VCaP (cell line): ENCODE data around the gene DCP1A.

Experiments
- H3K27ac ChIP-seq: fragments of 450-650 bp; 2 replicates; pipeline ENCODE4 v1.5.1; 2017
- TF ChIP-seq, protein P1 (sequence below): fragments of 450-650 bp; conservative IDR thresholded peaks from 2 replicates; pipeline ENCODE4 v1.5.1; 2017; ENCODE audit warnings: mild to moderate bottlenecking, moderate library complexity

Gene DCP1A

DNA sequence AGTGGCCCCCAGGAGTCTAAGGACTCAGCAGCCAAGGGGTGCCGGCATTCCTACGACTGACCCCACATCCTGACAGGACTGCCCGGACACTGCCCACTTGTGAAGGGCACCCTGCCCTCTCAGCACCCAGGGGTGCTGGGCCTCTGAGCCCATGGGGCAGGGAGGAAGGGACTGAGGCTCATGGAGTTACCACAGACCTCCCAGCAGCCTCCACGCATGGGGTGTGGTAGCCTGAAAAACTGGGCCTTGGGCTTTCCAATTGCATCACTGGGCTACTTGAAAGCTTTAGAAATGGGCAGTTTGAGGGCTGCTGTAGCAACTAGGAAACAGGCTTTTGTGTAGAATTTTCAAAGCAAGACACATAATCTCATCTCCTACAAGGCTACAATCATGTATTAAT is 104.7 kb downstream of the DCP1A start:
- TF ChIP-seq, protein P1, sequence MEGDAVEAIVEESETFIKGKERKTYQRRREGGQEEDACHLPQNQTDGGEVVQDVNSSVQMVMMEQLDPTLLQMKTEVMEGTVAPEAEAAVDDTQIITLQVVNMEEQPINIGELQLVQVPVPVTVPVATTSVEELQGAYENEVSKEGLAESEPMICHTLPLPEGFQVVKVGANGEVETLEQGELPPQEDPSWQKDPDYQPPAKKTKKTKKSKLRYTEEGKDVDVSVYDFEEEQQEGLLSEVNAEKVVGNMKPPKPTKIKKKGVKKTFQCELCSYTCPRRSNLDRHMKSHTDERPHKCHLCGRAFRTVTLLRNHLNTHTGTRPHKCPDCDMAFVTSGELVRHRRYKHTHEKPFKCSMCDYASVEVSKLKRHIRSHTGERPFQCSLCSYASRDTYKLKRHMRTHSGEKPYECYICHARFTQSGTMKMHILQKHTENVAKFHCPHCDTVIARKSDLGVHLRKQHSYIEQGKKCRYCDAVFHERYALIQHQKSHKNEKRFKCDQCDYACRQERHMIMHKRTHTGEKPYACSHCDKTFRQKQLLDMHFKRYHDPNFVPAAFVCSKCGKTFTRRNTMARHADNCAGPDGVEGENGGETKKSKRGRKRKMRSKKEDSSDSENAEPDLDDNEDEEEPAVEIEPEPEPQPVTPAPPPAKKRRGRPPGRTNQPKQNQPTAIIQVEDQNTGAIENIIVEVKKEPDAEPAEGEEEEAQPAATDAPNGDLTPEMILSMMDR: no peak
- H3K27ac ChIP-seq: peak overlapping the region; percentile 32; the same call in 1 of the 2 replicates

DNA sequence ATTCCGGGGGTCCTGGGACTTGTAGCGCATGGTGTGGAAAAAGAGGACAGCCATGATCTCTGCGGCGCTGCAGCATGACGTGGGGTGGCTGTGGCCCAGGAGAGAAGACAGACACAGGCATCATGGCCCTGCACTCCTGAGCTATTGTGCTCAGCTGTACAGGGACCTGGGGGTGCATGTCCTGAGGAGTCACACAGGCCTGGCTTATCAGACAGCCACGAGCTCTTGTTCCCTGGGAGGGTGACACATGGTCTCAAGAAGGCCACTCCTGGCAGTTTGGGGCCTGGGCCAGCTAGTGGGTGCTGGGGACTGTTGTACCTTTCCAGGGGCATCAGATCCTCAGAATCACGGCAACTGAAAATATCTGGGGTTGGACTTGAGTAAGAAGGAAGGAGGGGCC is 105.2 kb downstream of the DCP1A start:
- TF ChIP-seq, protein P1: no peak
- peak overlapping the region; percentile 32; the same call in 1 of the 2 replicates for H3K27ac ChIP-seq

DNA sequence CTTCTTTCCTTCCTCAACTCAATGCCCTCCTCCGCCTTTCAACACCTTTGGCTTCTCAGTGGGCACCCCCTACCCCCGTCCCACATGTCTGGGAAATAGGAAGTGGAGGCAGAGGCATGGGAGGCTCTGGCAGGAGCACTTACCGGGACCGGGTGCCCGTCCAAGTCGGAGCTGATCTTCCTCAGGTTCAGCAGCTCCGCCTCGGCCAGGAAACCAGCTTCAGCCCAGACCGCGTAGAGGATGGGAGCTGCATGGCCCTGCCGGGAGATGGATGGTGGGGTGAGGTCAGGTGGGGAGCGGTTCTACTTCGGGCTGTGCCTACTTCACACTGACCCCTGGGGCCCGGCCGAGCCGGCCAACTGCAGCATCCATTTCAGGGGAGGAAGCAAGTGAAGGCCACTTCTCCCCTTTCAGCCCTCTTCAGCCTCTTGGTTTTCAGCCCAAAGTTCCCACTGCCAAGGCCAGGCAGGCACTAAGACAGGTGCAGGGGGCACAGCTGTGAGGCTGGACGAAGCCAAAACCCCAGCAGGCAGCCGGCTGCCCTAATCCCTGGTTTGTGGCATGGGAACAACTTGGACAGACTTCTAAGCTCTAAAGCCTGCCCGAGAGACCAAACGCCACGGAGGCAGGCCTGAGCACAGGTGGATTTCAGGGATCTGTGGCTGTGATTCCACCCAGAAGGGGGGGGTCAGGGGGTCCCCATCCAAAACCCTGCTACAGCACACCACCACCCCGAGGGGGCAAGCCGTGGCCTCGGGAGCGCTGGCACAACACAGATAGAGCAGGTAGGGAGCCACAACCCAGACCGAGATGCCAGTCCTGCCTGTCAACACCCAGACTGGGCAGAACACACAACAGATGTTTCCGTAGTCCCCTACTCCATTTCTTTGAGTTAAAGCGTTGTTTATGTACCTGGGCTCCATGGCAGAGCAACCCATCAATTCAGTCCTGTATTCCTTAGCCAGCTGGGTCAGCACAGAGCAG is 106.1 kb downstream of the DCP1A start:
- TF ChIP-seq, protein P1: no peak
- peak overlapping the region; percentile 91 for H3K27ac ChIP-seq

DNA sequence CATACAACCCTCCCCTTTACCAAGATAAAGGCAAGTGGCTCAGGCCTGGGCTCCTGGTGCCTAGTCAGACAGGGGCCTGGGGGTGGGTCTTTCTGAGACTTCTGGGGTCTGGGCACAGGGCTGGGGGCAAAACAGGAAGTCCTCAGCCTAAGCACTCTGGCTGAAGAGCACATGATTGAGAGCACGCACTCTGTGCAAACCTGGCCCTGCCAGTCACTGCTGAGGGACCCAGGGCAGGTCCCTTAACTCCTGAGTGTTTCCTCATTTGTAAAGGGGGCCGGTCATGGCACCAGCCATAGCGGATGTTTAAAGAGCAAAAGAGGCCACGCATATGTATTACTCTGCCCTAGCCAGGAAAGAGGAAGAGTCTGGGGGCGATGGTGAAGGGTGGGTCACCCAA is 107.5 kb downstream of the DCP1A start:
- TF ChIP-seq, protein P1: no peak
- H3K27ac ChIP-seq: peak overlapping the region; percentile 91

DNA sequence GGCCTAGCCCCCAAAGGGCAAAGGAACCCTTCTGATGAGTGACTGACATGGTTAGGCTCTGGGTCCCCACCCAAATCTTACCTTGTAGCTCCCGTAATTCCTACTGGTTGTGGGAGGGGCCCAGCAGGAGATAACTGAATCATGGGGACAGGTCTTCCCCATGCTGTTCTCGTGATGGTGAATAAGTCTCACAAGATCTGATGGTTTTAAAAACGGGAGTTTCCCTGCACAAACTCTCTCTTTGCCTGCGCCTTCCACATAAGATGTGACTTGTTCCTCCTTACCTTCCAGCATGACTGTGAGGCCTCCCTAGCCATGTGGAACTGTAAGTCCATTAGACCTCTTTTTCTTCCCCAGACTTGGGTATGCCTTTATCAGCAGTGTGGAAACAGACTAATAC is 108.5 kb downstream of the DCP1A start:
- H3K27ac ChIP-seq: peak overlapping the region; percentile 91
- TF ChIP-seq, protein P1: no peak

DNA sequence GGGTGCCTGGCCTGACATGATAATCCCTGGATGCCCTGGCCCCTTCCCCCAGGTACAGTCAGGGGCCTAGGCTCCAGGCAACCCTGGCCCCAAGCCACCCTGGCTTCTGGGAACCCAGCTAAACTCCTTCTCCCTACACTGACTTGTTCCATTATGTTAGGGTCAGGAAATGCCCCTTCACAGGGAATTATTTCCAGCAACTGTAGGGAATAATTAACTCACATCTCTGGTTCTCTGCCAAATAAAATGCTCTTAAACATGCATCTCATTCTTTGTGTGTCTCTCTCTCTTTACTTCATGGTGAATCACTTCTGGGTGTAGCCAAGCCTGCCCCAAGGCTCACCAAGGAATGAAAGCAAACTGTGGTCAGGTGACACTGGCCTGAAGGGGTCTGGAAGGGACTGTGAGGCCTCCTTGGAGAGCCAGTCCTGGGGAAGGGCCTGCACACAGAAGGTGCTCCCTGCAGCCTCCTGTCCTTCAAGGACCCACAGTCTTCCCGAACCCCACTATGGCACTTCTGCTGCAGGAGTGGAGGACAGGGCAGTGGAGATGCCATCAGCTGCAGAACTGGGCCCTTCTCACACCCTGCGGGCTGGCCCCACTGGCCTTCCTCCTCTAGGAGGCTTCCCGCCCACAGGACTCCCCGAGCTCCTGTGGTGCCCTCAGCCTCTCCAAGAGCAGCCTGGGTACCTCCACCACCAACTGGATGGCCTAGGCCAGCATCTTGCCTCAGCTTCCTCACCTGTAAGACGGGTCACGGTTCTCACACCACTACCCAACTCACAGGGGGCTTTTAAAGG is 109.1 kb downstream of the DCP1A start:
- TF ChIP-seq, protein P1: no peak
- H3K27ac ChIP-seq: peak overlapping the region; percentile 91
